H9 (cell line): ENCODE measurements around the gene SAXO1. TPM values are rescaled to one million over a fixed set of nuclear protein-coding genes. Genes with fewer than 3 reads are reported as not detected.

ENCODE experiments used
- DNase-seq: peaks from one replicate; pipeline ENCODE4 v3.0.0-alpha.2; 2017
- H2AFZ ChIP-seq: one replicate; pipeline ENCODE4 v1.6.1; 2013; ENCODE audit warnings: mild to moderate bottlenecking, low read length, control low read depth, moderate library complexity
- H2AK5ac ChIP-seq: 2 replicates; pipeline ENCODE4 v1.6.1; 2013; ENCODE audit warnings: low read length, control low read depth, mixed read lengths; ENCODE audit not compliant: insufficient read length
- H2BK120ac ChIP-seq: one replicate; pipeline ENCODE4 v1.6.1; 2013; ENCODE audit warnings: low read depth, mild to moderate bottlenecking, low read length, control low read depth, inconsistent platforms; ENCODE audit not compliant: poor library complexity, severe bottlenecking
- H2BK12ac ChIP-seq: 2 replicates; pipeline ENCODE4 v1.6.1; 2013; ENCODE audit warnings: low read length, control low read depth, mixed read lengths, low read depth; ENCODE audit not compliant: insufficient read length
- H2BK15ac ChIP-seq: 2 replicates; pipeline ENCODE4 v1.6.1; 2013; ENCODE audit warnings: low read depth, low read length, control low read depth
- H2BK20ac ChIP-seq: one replicate; pipeline ENCODE4 v1.6.1; 2013; ENCODE audit warnings: low read depth, mild to moderate bottlenecking, low read length, control low read depth, inconsistent platforms; ENCODE audit not compliant: poor library complexity, severe bottlenecking
- H2BK5ac ChIP-seq: 2 replicates; pipeline ENCODE4 v1.6.1; 2013; ENCODE audit warnings: low read length, control low read depth, mixed read lengths; ENCODE audit not compliant: insufficient read length
- H3K14ac ChIP-seq: 2 replicates; pipeline ENCODE4 v1.6.1; 2013; ENCODE audit warnings: low read length, control low read depth; ENCODE audit not compliant: insufficient read depth
- H3K18ac ChIP-seq: 2 replicates; pipeline ENCODE4 v1.6.1; 2013; ENCODE audit warnings: low read depth, mild to moderate bottlenecking, mixed read lengths, low read length, control low read depth; ENCODE audit not compliant: insufficient read length
- H3K23ac ChIP-seq: 2 replicates; pipeline ENCODE4 v1.6.1; 2013; ENCODE audit warnings: low read length, control low read depth, mixed read lengths, low read depth; ENCODE audit not compliant: insufficient read length
- H3K23me2 ChIP-seq: 2 replicates; pipeline ENCODE4 v1.6.1; 2013; ENCODE audit warnings: low read depth, mild to moderate bottlenecking, mixed read lengths, low read length, control low read depth; ENCODE audit not compliant: insufficient read length, poor library complexity, severe bottlenecking
- H3K27ac ChIP-seq: 2 replicates; pipeline ENCODE4 v1.5.1; 2013; ENCODE audit warnings: low read length, control low read depth, mixed read lengths, low read depth; ENCODE audit not compliant: insufficient read length
- H3K27me3 ChIP-seq: 2 replicates; pipeline ENCODE4 v1.6.1; 2013; ENCODE audit warnings: low read length, control low read depth, inconsistent platforms; ENCODE audit not compliant: insufficient read depth
- H3K4ac ChIP-seq: 2 replicates; pipeline ENCODE4 v1.6.1; 2013; ENCODE audit warnings: low read depth, mild to moderate bottlenecking, control low read depth, inconsistent platforms, low read length, moderate library complexity
- H3K4me1 ChIP-seq: 2 replicates; pipeline ENCODE4 v1.6.1; 2013; ENCODE audit warnings: low read length, control low read depth, inconsistent platforms; ENCODE audit not compliant: insufficient read depth
- H3K4me2 ChIP-seq: 2 replicates; pipeline ENCODE4 v1.6.1; 2013; ENCODE audit warnings: low read length, control low read depth, mixed read lengths; ENCODE audit not compliant: insufficient read length, insufficient read depth
- H3K56ac ChIP-seq: 2 replicates; pipeline ENCODE4 v1.6.1; 2013; ENCODE audit warnings: low read depth, mild to moderate bottlenecking, mixed read lengths, low read length, control low read depth; ENCODE audit not compliant: insufficient read length
- H3K79me1 ChIP-seq: 2 replicates; pipeline ENCODE4 v1.6.1; 2013; ENCODE audit warnings: low read depth, mild to moderate bottlenecking, moderate library complexity, low read length, control low read depth, inconsistent platforms; ENCODE audit not compliant: insufficient read depth, poor library complexity, severe bottlenecking
- H3K79me2 ChIP-seq: 2 replicates; pipeline ENCODE4 v1.6.1; 2013; ENCODE audit warnings: low read length, control low read depth, inconsistent platforms; ENCODE audit not compliant: insufficient read depth
- H3K9ac ChIP-seq: 2 replicates; pipeline ENCODE4 v1.6.1; 2013; ENCODE audit warnings: low read length, control low read depth, mixed read lengths; ENCODE audit not compliant: insufficient read length; ENCODE audit errors: extremely low read depth
- H3K9me3 ChIP-seq: one replicate; pipeline ENCODE4 v1.6.1; 2013; ENCODE audit warnings: low read depth, low read length, inconsistent platforms; ENCODE audit not compliant: control insufficient read depth
- H3T11ph ChIP-seq: one replicate; pipeline ENCODE4 v1.6.1; 2013; ENCODE audit warnings: mild to moderate bottlenecking, low read length, control low read depth, inconsistent platforms
- H4K20me1 ChIP-seq: one replicate; pipeline ENCODE4 v1.6.1; 2013; ENCODE audit not compliant: control insufficient read depth, insufficient read length, insufficient read depth
- H4K5ac ChIP-seq: 2 replicates; pipeline ENCODE4 v1.6.1; 2013; ENCODE audit warnings: low read depth, mild to moderate bottlenecking, mixed read lengths, low read length, control low read depth; ENCODE audit not compliant: insufficient read length
- H4K8ac ChIP-seq: replicated peaks from 2 replicates; pipeline ENCODE4 v1.6.1; 2013; ENCODE audit warnings: low read length, control low read depth, mixed read lengths, low read depth; ENCODE audit not compliant: insufficient read length
- H4K91ac ChIP-seq: 2 replicates; pipeline ENCODE4 v1.6.1; 2013; ENCODE audit warnings: low read depth, mild to moderate bottlenecking, moderate library complexity, mixed read lengths, low read length, control low read depth; ENCODE audit not compliant: insufficient read length
- H3K27ac Mint-ChIP-seq, 3 experiments: 2 replicates in 2 of 3; 3 replicates in 1 of 3; pipeline ENCODE4 v1.8.0; 2020 to 2021; ENCODE audit warnings: mixed read lengths in 3 of 3, mild to moderate bottlenecking in 1 of 3, moderate library complexity in 1 of 3
- H3K27me3 Mint-ChIP-seq: 2 replicates; pipeline ENCODE4 v1.8.0; 2021; ENCODE audit warnings: low read depth, mild to moderate bottlenecking, moderate library complexity, mixed read lengths
- H3K36me3 Mint-ChIP-seq, 3 experiments: 2 replicates in 2 of 3; 3 replicates in 1 of 3; pipeline ENCODE4 v1.8.0; 2020 to 2021; ENCODE audit warnings: low read depth in 3 of 3, mixed read lengths in 3 of 3; ENCODE audit not compliant: insufficient read depth in 1 of 3
- H3K4me1 Mint-ChIP-seq, 2 experiments: 2 replicates each; pipeline ENCODE4 v1.8.0; 2020; ENCODE audit warnings: mixed read lengths in 2 of 2
- H3K4me3 Mint-ChIP-seq, 2 experiments: 2 replicates in 1 of 2; 3 replicates in 1 of 2; pipeline ENCODE4 v1.8.0; 2020 to 2021; ENCODE audit warnings: mild to moderate bottlenecking in 2 of 2, mixed read lengths in 2 of 2, moderate library complexity in 1 of 2
- H3K9me3 Mint-ChIP-seq, 2 experiments: 2 replicates in 1 of 2; 3 replicates in 1 of 2; pipeline ENCODE4 v1.8.0; 2020; ENCODE audit warnings: mild to moderate bottlenecking in 2 of 2, mixed read lengths in 2 of 2, moderate library complexity in 1 of 2
- CTCF ChIP-seq: fragments of 200-600 bp; sonication (generic); conservative IDR thresholded peaks from 3 replicates; pipeline ENCODE4 v1.8.0; 2021; ENCODE audit warnings: antibody characterized with exemption, mild to moderate bottlenecking
- WGBS: extraction: QIAGEN DNeasy Blood & Tissue Kit; methylation state at CpG from one replicate; pipeline ENCODE4 v1.1.7; 2013; ENCODE audit warnings: missing lambda C conversion rate, low lambda C conversion rate, mixed read lengths; ENCODE audit not compliant: insufficient read length; ENCODE audit errors: extremely low coverage; 5-methylcytosine and 5-hydroxymethylcytosine counted together
- total RNA-seq: library from RNA; stranded (reverse); gene quantifications from 2 replicates; pipeline ENCODE4 v1.2.1, GENCODE V29; 2021

Gene SAXO1
- total RNA-seq, 1 experiment from 2014 or later: 0.09 TPM

- no peak overlapping the region for H3K4ac ChIP-seq
- no peaks in the 10 kb centered on the region for H3K23me2 ChIP-seq
- no peak for TF ChIP-seq CTCF
- no peak overlapping the region for H3K27ac ChIP-seq
- no peak overlapping the region for H2BK5ac ChIP-seq
- H3K56ac ChIP-seq: no peak overlapping the region
- no peak overlapping the region for H3K9ac ChIP-seq
- H2BK20ac ChIP-seq: no peak overlapping the region
- H3K79me1 ChIP-seq: no peaks in the 10 kb centered on the region
- H2BK120ac ChIP-seq: no peak overlapping the region
- H4K20me1 ChIP-seq: no peaks in the 10 kb centered on the region
- no peak overlapping the region for H2BK12ac ChIP-seq
- H2AK5ac ChIP-seq: no peak overlapping the region
- Mint-ChIP-seq H3K27me3 (no peaks in the 10 kb centered on the region), H3K27ac (no peak overlapping the region), H3K9me3 (no peaks in the 10 kb centered on the region), H3K36me3 (peaks cover 29 to 79% (median 71%) of the 10 kb centered on the region in 3 experiments; a peak in 6 of 7 replicates), H3K4me3 (no peak overlapping the region), H3K4me1 (no peaks in the 10 kb centered on the region)
- H3T11ph ChIP-seq: no peak overlapping the region
- no peak overlapping the region for H4K91ac ChIP-seq
- H4K5ac ChIP-seq: no peak overlapping the region
- WGBS: no CpG with 5 or more reads among the region's 1 CpG
- no peak overlapping the region for H3K14ac ChIP-seq
- no peak overlapping the region for H3K18ac ChIP-seq
- H2AFZ ChIP-seq: no peak overlapping the region
- H3K23ac ChIP-seq: no peak overlapping the region
- no peak overlapping the region for H2BK15ac ChIP-seq
- no peaks in the 10 kb centered on the region for H3K9me3 ChIP-seq
- H3K4me1 ChIP-seq: no peaks in the 10 kb centered on the region
- no peak overlapping the region for H3K4me2 ChIP-seq
- H3K27me3 ChIP-seq: no peaks in the 10 kb centered on the region
- H3K79me2 ChIP-seq: no peaks in the 10 kb centered on the region
- H4K8ac ChIP-seq: no peak overlapping the region
- no peak for DNase-seq
Measured at GRCh38 chr9:19074836-19075235, 41.8 kb upstream of the SAXO1 start.
